NCI-H2029 treated with DMSO at 0.1 percent for 48 hours (cell line): Measurements from ENCODE around the gene VPS8.

Experiments used
- DNase-seq: peaks from one replicate; lab custom pipeline; 2025; lab: John Stamatoyannopoulos, UW

VPS8 gene

GRCh38 chr3:184784731-184785500 is 27.1 kb upstream of the VPS8 start:
- no peak for DNase-seq

GRCh38 chr3:184785890-184786279 is 26.1 kb upstream of the VPS8 start:
- no peak for DNase-seq

- DNase-seq = no peak
These were observed 25.6 kb upstream of the VPS8 start for GRCh38 chr3:184786280-184786941.

- no peak for DNase-seq
These were observed 23.2 kb upstream of the VPS8 start for GRCh38 chr3:184788751-184789150.

GRCh38 chr3:184789314-184789998 is 22.5 kb upstream of the VPS8 start:
- no peak for DNase-seq

- DNase-seq = peak; percentile 65
These were observed 20.8 kb upstream of the VPS8 start for GRCh38 chr3:184791171-184791570.

- DNase-seq = no peak
These were observed 16.3 kb upstream of the VPS8 start for GRCh38 chr3:184795522-184796190.

GRCh38 chr3:184796551-184796950 is 15.4 kb upstream of the VPS8 start:
- DNase-seq = no peak

- DNase-seq = no peak
These were observed 15.0 kb upstream of the VPS8 start for GRCh38 chr3:184796954-184797353.

- no peak for DNase-seq
These were observed 13.8 kb upstream of the VPS8 start for GRCh38 chr3:184798120-184798519.

- no peak for DNase-seq
These were observed 11.5 kb upstream of the VPS8 start for GRCh38 chr3:184800349-184800930.

- DNase-seq = no peak
These were observed 10.7 kb upstream of the VPS8 start for GRCh38 chr3:184801241-184801785.

GRCh38 chr3:184802150-184802549 is 9.8 kb upstream of the VPS8 start:
- no peak for DNase-seq

- no peak for DNase-seq
These were observed 7.2 kb upstream of the VPS8 start for GRCh38 chr3:184804801-184805200.

- DNase-seq = peak; percentile 68
These were observed 6.5 kb upstream of the VPS8 start for GRCh38 chr3:184805351-184806038.

GRCh38 chr3:184806567-184807271 is 5.2 kb upstream of the VPS8 start:
- DNase-seq = no peak

- DNase-seq = no peak
These were observed 4.4 kb upstream of the VPS8 start for GRCh38 chr3:184807549-184807948.

GRCh38 chr3:184808021-184808420 is 3.9 kb upstream of the VPS8 start:
- no peak for DNase-seq

- no peak for DNase-seq
These were observed 1.8 kb upstream of the VPS8 start for GRCh38 chr3:184810146-184810545.

GRCh38 chr3:184811034-184811433 is 932 bp upstream of the VPS8 start:
- no peak for DNase-seq

GRCh38 chr3:184811663-184811998 is 335 bp upstream of the VPS8 start:
- DNase-seq = no peak
